ENCODE data around the gene GDPD3. TPM values are rescaled to one million over a fixed set of nuclear protein-coding genes. Genes with fewer than 3 reads are reported as not detected.

GDPD3 gene
- total and polyA plus RNA-seq, 2 of the 13 experiments (the other 11 are each of a cell fraction or from before 2014, with no cell fraction given): 18.7 to 20.6 TPM

GRCh38 chr16:30068750-30069610 lies 44.4 kb downstream of the GDPD3 start (continued):
- TF ChIP-seq NPAS2 (CRISPR knock-in tag; IDR thresholded peaks at IDR 0.05; ENCODE audit: borderline replicate concordance) (no peak), ZNF350 (CRISPR knock-in tag; IDR thresholded peaks at IDR 0.05; ENCODE audit: borderline replicate concordance, low read depth) (no peak), ZNF343 (CRISPR knock-in tag; IDR thresholded peaks at IDR 0.05) (no peak), ZSCAN5A (CRISPR knock-in tag; IDR thresholded peaks at IDR 0.05; ENCODE audit: borderline replicate concordance) (no peak), ZNF687 (CRISPR knock-in tag; IDR thresholded peaks at IDR 0.05) (peak; percentile 65), ZNF484 (CRISPR knock-in tag; IDR thresholded peaks at IDR 0.05; ENCODE audit: borderline replicate concordance, low read depth) (no peak), TBX3 (IDR thresholded peaks at IDR 0.05; ENCODE audit: borderline replicate concordance) (no peak)
- TF ChIP-seq, protein P1, sequence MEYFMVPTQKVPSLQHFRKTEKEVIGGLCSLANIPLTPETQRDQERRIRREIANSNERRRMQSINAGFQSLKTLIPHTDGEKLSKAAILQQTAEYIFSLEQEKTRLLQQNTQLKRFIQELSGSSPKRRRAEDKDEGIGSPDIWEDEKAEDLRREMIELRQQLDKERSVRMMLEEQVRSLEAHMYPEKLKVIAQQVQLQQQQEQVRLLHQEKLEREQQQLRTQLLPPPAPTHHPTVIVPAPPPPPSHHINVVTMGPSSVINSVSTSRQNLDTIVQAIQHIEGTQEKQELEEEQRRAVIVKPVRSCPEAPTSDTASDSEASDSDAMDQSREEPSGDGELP (IDR thresholded peaks at IDR 0.05; ENCODE audit: borderline replicate concordance, low read depth): no peak
- TF ChIP-seq, protein P2, sequence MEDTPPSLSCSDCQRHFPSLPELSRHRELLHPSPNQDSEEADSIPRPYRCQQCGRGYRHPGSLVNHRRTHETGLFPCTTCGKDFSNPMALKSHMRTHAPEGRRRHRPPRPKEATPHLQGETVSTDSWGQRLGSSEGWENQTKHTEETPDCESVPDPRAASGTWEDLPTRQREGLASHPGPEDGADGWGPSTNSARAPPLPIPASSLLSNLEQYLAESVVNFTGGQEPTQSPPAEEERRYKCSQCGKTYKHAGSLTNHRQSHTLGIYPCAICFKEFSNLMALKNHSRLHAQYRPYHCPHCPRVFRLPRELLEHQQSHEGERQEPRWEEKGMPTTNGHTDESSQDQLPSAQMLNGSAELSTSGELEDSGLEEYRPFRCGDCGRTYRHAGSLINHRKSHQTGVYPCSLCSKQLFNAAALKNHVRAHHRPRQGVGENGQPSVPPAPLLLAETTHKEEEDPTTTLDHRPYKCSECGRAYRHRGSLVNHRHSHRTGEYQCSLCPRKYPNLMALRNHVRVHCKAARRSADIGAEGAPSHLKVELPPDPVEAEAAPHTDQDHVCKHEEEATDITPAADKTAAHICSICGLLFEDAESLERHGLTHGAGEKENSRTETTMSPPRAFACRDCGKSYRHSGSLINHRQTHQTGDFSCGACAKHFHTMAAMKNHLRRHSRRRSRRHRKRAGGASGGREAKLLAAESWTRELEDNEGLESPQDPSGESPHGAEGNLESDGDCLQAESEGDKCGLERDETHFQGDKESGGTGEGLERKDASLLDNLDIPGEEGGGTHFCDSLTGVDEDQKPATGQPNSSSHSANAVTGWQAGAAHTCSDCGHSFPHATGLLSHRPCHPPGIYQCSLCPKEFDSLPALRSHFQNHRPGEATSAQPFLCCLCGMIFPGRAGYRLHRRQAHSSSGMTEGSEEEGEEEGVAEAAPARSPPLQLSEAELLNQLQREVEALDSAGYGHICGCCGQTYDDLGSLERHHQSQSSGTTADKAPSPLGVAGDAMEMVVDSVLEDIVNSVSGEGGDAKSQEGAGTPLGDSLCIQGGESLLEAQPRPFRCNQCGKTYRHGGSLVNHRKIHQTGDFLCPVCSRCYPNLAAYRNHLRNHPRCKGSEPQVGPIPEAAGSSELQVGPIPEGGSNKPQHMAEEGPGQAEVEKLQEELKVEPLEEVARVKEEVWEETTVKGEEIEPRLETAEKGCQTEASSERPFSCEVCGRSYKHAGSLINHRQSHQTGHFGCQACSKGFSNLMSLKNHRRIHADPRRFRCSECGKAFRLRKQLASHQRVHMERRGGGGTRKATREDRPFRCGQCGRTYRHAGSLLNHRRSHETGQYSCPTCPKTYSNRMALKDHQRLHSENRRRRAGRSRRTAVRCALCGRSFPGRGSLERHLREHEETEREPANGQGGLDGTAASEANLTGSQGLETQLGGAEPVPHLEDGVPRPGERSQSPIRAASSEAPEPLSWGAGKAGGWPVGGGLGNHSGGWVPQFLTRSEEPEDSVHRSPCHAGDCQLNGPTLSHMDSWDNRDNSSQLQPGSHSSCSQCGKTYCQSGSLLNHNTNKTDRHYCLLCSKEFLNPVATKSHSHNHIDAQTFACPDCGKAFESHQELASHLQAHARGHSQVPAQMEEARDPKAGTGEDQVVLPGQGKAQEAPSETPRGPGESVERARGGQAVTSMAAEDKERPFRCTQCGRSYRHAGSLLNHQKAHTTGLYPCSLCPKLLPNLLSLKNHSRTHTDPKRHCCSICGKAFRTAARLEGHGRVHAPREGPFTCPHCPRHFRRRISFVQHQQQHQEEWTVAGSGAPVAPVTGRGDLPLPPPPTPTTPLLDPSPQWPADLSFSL (CRISPR knock-in tag; IDR thresholded peaks at IDR 0.05): no peak

All from HepG2 (cell line).